ENCODE results near the gene TSACC.
"Not testable (repeated sequence)": the region's sequence is repeated elsewhere in the genome, so short reads cannot be mapped to it uniquely, and the experiment has no call there.

TSACC gene

GRCh38 chr1:156346636-156347035 lies 8.3 kb downstream of the TSACC start:
- no peak for DNase-seq (ENCODE audit: low spot score)

GRCh38 chr1:156347331-156347730 lies 9.0 kb downstream of the TSACC start:
- DNase-seq (ENCODE audit: low spot score): no peak

- not testable (repeated sequence) for DNase-seq (ENCODE audit: low spot score)
These were observed 14.2 kb downstream of the TSACC start for GRCh38 chr1:156352481-156352880.

- DNase-seq (ENCODE audit: low spot score): no peak
These were observed 18.0 kb downstream of the TSACC start for GRCh38 chr1:156356262-156356874.

GRCh38 chr1:156356875-156357534 lies 18.7 kb downstream of the TSACC start:
- DNase-seq (ENCODE audit: low spot score): no peak

- DNase-seq (ENCODE audit: low spot score): no peak
These were observed 19.7 kb downstream of the TSACC start for GRCh38 chr1:156357977-156358376.

- no peak for DNase-seq (ENCODE audit: low spot score)
These were observed 20.3 kb downstream of the TSACC start for GRCh38 chr1:156358641-156359040.

GRCh38 chr1:156359249-156359648 lies 20.9 kb downstream of the TSACC start:
- no peak for DNase-seq (ENCODE audit: low spot score)

- DNase-seq (ENCODE audit: low spot score): no peak
These were observed 21.6 kb downstream of the TSACC start for GRCh38 chr1:156359973-156360372.

- DNase-seq (ENCODE audit: low spot score): no peak
These were observed 22.2 kb downstream of the TSACC start for GRCh38 chr1:156360534-156360933.

GRCh38 chr1:156365754-156366153 lies 27.4 kb downstream of the TSACC start:
- DNase-seq (ENCODE audit: low spot score): no peak

- DNase-seq (ENCODE audit: low spot score): no peak
These were observed 28.2 kb downstream of the TSACC start for GRCh38 chr1:156366378-156367166.

GRCh38 chr1:156367383-156368156 lies 29.2 kb downstream of the TSACC start:
- no peak for DNase-seq (ENCODE audit: low spot score)

GRCh38 chr1:156368157-156368658 lies 29.9 kb downstream of the TSACC start:
- no peak for DNase-seq (ENCODE audit: low spot score)

GRCh38 chr1:156368889-156369684 lies 30.8 kb downstream of the TSACC start, which contains the start of gene RHBG:
RHBG (plus strand) TSS chr1:156369211; CDS start chr1:156369250, 39 bp downstream.
- no peak for DNase-seq (ENCODE audit: low spot score)

- DNase-seq (ENCODE audit: low spot score): not testable (repeated sequence)
These were observed 31.5 kb downstream of the TSACC start for GRCh38 chr1:156369685-156370286.

GRCh38 chr1:156371553-156372264 lies 33.4 kb downstream of the TSACC start:
- no peak for DNase-seq (ENCODE audit: low spot score)

- no peak for DNase-seq (ENCODE audit: low spot score)
These were observed 33.9 kb downstream of the TSACC start for GRCh38 chr1:156372265-156372586.

GRCh38 chr1:156372876-156373275 lies 34.5 kb downstream of the TSACC start:
- no peak for DNase-seq (ENCODE audit: low spot score)

- DNase-seq (ENCODE audit: low spot score): no peak
These were observed 35.2 kb downstream of the TSACC start for GRCh38 chr1:156373546-156373945.
